Kidney (tissue), 14 donors: ENCODE data around the gene SPCS2. TPM values are rescaled to one million over a fixed set of nuclear protein-coding genes. Genes with fewer than 3 reads are reported as not detected.

ENCODE experiments used
- DNase-seq, 5 donors: peaks; one replicate each; pipeline ENCODE4 v3.0.0-alpha.2; 2013 to 2020
- FAIRE-seq: peaks from 2 replicates; lab custom pipeline; 2012; peaks lifted over from hg19 to GRCh38; lab: Jason Lieb, UNC
- H3K27ac ChIP-seq, 2 donors: one replicate each; pipeline ENCODE4 v1.7.0; 2013; ENCODE audit warnings: low read depth in 2 of 2, low read length in 2 of 2, inconsistent platforms in 1 of 2
- H3K27me3 ChIP-seq: one replicate; pipeline ENCODE4 v1.7.1; 2013; ENCODE audit warnings: low read length, inconsistent platforms; ENCODE audit not compliant: control insufficient read depth, insufficient read depth
- H3K36me3 ChIP-seq, 3 donors: one replicate each; pipeline versions ENCODE4 v1.7.0 to v1.7.1; 2013; ENCODE audit warnings: low read length in 3 of 3, control low read depth in 1 of 3, inconsistent platforms in 1 of 3; ENCODE audit not compliant: insufficient read depth in 3 of 3, control insufficient read depth in 2 of 3
- H3K4me1 ChIP-seq, 3 donors: one replicate each; pipeline versions ENCODE4 v1.7.0 to v1.7.1; 2013; ENCODE audit warnings: low read length in 3 of 3, inconsistent platforms in 1 of 3, low read depth in 1 of 3; ENCODE audit not compliant: control insufficient read depth in 2 of 3, insufficient read depth in 2 of 3
- H3K4me3 ChIP-seq, 3 donors: one replicate each; pipeline versions ENCODE4 v1.7.0 to v1.8.1; 2013; ENCODE audit warnings: low read length in 3 of 3, control low read depth in 1 of 3, inconsistent platforms in 1 of 3
- H3K9ac ChIP-seq, 3 donors: one replicate each; pipeline versions ENCODE4 v1.7.0 to v1.7.1; 2013; ENCODE audit warnings: low read length in 3 of 3, control low read depth in 1 of 3, inconsistent platforms in 1 of 3
- H3K9me3 ChIP-seq, 3 donors: one replicate each; pipeline versions ENCODE4 v1.7.0 to v1.7.1; 2013; ENCODE audit warnings: low read length in 3 of 3, control low read depth in 1 of 3, inconsistent platforms in 1 of 3; ENCODE audit not compliant: control insufficient read depth in 2 of 3, insufficient read depth in 1 of 3
- intact Hi-C: fragments of 100-400 bp; cut with DNase I; formaldehyde crosslinking; loops from one replicate; pipeline ENCODE4 v1.11.1; 2022
- polyA plus RNA-seq: library from polyadenylated mRNA; stranded (reverse); fragments of 350-450 nt; fragmentation: Illumina TruSeq; extraction: RNeasy Lipid Tissue Mini Kit (QIAGEN cat#74804); gene quantifications from one replicate; pipeline ENCODE4 v1.2.3, GENCODE V29; 2014; ENCODE audit warnings: low read depth, low replicate concordance; ENCODE audit not compliant: insufficient read depth
- total RNA-seq: library from RNA; stranded (reverse); fragmentation: NEBNext Ultra II Directional; extraction: Animal tissue kit (Norgen Biotek cat#: 25700); gene quantifications from one replicate; pipeline ENCODE4 v1.2.1, GENCODE V29; 2021
- TF ChIP-seq, protein P1 (sequence below): IDR thresholded peaks from 3 replicates; pipeline ENCODE4 v1.5.1; 2012; ENCODE audit warnings: mild to moderate bottlenecking, moderate library complexity, borderline replicate concordance; ENCODE audit not compliant: insufficient read depth; ENCODE audit errors: extremely low read depth
- donor health status: control.
- donor health status: control.
- donor health status: control.
- donor health status: control.
- donor health status: control.
- donor health status: DM: yes; HTN: yes; CAD: no.
- donor health status: Normal renal cell carcinoma (clear cell type).

SPCS2 gene
- total and polyA plus RNA-seq, 2 donors from 2014 or later = 176 to 224 TPM

DNA sequence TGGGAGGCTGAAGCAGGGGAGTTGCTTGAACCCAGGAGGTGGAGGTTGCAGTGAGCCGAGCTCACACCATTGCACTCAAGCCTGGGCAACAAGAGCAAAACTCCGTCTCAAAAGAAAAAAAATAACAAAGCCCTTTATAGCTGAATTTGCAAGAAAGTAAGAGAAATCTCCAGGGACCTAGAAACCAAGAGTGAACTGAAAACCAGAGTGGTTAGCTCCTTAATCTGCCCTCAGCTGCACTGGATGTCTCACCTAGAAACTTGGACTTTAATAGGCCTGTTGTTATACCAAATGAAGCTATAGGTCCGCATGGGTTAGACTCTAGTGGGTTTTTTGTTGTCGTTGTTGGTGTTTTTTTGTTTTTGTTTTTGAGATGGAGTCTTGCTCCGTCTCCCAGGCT lies 43.8 kb downstream of the SPCS2 start:
- no peaks in the 10 kb centered on the region for H3K27me3 ChIP-seq
- H3K36me3 ChIP-seq = peaks cover 2 to 10% (median 6%) of the 10 kb centered on the region in 3 donors
- TF ChIP-seq, protein P1, sequence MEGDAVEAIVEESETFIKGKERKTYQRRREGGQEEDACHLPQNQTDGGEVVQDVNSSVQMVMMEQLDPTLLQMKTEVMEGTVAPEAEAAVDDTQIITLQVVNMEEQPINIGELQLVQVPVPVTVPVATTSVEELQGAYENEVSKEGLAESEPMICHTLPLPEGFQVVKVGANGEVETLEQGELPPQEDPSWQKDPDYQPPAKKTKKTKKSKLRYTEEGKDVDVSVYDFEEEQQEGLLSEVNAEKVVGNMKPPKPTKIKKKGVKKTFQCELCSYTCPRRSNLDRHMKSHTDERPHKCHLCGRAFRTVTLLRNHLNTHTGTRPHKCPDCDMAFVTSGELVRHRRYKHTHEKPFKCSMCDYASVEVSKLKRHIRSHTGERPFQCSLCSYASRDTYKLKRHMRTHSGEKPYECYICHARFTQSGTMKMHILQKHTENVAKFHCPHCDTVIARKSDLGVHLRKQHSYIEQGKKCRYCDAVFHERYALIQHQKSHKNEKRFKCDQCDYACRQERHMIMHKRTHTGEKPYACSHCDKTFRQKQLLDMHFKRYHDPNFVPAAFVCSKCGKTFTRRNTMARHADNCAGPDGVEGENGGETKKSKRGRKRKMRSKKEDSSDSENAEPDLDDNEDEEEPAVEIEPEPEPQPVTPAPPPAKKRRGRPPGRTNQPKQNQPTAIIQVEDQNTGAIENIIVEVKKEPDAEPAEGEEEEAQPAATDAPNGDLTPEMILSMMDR = no peak
- H3K4me3 ChIP-seq = no peak overlapping the region
- H3K27ac ChIP-seq = no peak overlapping the region
- intact Hi-C loops = no loop called here
- FAIRE-seq (no peak), DNase-seq (no peak)
- peaks cover 0 to 11% (median 2%) of the 10 kb centered on the region in 3 donors for H3K4me1 ChIP-seq
- H3K9ac ChIP-seq = no peak overlapping the region
- H3K9me3 ChIP-seq = no peaks in the 10 kb centered on the region

DNA sequence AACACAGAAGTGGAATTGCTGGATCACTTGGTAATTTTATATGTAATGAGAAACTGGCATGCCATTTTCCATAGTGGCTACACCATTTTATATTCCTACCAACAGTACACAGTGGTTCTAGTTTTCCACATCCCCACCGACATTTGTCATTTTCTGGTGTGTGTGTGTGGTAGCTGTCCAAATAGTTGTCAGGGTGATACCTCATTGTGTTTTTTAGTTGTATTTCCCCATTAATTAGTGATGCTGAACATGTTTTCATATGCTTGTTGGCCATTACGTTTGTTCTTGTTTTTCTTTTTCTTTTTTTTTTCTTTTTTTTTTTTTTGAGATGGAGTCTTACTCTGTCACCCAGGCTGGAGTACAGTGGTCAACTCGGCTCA lies 51.9 kb downstream of the SPCS2 start:
- FAIRE-seq = no peak
- H3K9me3 ChIP-seq = no peaks in the 10 kb centered on the region
- no peaks in the 10 kb centered on the region for H3K4me1 ChIP-seq
- H3K27ac ChIP-seq = no peak overlapping the region
- TF ChIP-seq, protein P1 = no peak
- no peaks in the 10 kb centered on the region for H3K27me3 ChIP-seq
- DNase-seq = no peak
- no peak overlapping the region for H3K4me3 ChIP-seq
- peaks cover 2 to 7% (median 5%) of the 10 kb centered on the region in 3 donors for H3K36me3 ChIP-seq
- intact Hi-C loops = no loop called here
- H3K9ac ChIP-seq = no peak overlapping the region

- Histone ChIP-seq H3K9me3 (no peaks in the 10 kb centered on the region), H3K27ac (no peak overlapping the region), H3K4me1 (no peaks in the 10 kb centered on the region), H3K9ac (no peak overlapping the region), H3K36me3 (peaks cover 2 to 15% (median 12%) of the 10 kb centered on the region in 3 donors), H3K27me3 (no peaks in the 10 kb centered on the region), H3K4me3 (no peak overlapping the region)
- FAIRE-seq (no peak), DNase-seq (no peak)
- TF ChIP-seq, protein P1 = no peak
- intact Hi-C loops = no loop called here
These were observed 52.6 kb downstream of the SPCS2 start for GRCh38 chr11:75001686-75002085.

DNA sequence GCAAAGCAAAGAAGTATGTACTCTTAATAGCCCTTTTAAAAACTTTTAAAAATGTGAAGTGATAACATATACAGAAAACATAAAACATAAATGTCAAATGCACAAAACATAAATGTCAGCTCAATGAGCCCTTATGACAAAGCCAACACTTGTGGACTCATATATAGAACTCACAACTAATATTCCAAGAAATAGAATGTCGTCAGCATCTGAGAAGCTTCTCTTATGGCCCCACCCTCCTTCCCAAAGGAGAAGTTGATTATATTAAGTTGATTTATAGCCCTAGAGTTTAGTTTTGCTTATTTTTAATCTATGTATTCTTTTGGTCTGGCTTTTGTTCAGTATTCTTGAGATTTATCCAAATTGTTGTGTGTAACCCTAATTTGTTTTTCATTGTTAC lies 53.5 kb downstream of the SPCS2 start:
- Histone ChIP-seq H3K9me3 (no peaks in the 10 kb centered on the region), H3K36me3 (peaks cover 0 to 18% (median 14%) of the 10 kb centered on the region in 3 donors), H3K27me3 (no peaks in the 10 kb centered on the region), H3K27ac (no peak overlapping the region), H3K4me3 (no peak overlapping the region), H3K9ac (no peak overlapping the region), H3K4me1 (no peaks in the 10 kb centered on the region)
- DNase-seq (no peak), FAIRE-seq (no peak)
- TF ChIP-seq, protein P1 = no peak
- intact Hi-C loops = no loop called here
